Esophagus squamous epithelium (tissue), 5 donors: Measurements from ENCODE around the gene ATAD2B. TPM values are rescaled to one million over a fixed set of nuclear protein-coding genes. Genes with fewer than 3 reads are reported as not detected.
"Not testable (repeated sequence)": the region's sequence is repeated elsewhere in the genome, so short reads cannot be mapped to it uniquely, and the experiment has no call there.

Source experiments
- DNase-seq: peaks from one replicate; lab custom pipeline; 2025; lab: John Stamatoyannopoulos, UW
- H3K27ac ChIP-seq, 4 donors: fragments of 200-600 bp; sonication (generic); one replicate each; pipeline ENCODE4 v1.5.1; 2016 to 2019; ENCODE audit warnings: mild to moderate bottlenecking in 1 of 4
- H3K27me3 ChIP-seq, 4 donors: fragments of 200-600 bp; sonication (generic); 1 replicate in 3 of 4; 2 replicates in 1 of 4; pipeline versions ENCODE4 v1.5.1 to v1.6.0; 2017 to 2021; ENCODE audit warnings: antibody characterized with exemption in 1 of 4
- H3K36me3 ChIP-seq, 3 donors: fragments of 200-600 bp; sonication (generic); one replicate each; pipeline ENCODE4 v1.5.1; 2016 to 2019
- H3K4me1 ChIP-seq, 3 donors: fragments of 200-600 bp; sonication (generic); one replicate each; pipeline ENCODE4 v1.5.1; 2017 to 2019
- H3K4me3 ChIP-seq, 4 donors: fragments of 200-600 bp; sonication (generic); 1 replicate in 3 of 4; 2 replicates in 1 of 4; pipeline ENCODE4 v1.5.1; 2016 to 2019; ENCODE audit warnings: mild to moderate bottlenecking in 2 of 4, moderate library complexity in 1 of 4
- H3K9me3 ChIP-seq, 3 donors: fragments of 200-600 bp; sonication (generic); one replicate each; pipeline ENCODE4 v1.5.1; 2016 to 2019
- POLR2A ChIP-seq, 4 donors: fragments of 450-650 bp; IDR thresholded peaks; one replicate each; pipeline ENCODE4 v1.6.1; 2017; ENCODE audit warnings: antibody characterized with exemption in 4 of 4, mild to moderate bottlenecking in 4 of 4, moderate library complexity in 3 of 4
- WGBS, 2 donors: methylation state at CpG; one replicate each; pipeline ENCODE4 v1.1.5; 2018; 5-methylcytosine and 5-hydroxymethylcytosine counted together
- intact Hi-C: fragments of 100-400 bp; cut with DNase I; formaldehyde crosslinking; loops from one replicate; pipeline ENCODE4 v1.15.0; 2022
- total RNA-seq, 4 donors: library from RNA; depleted of rRNA; stranded (reverse); fragments of >200 nt; gene quantifications; one replicate each; pipeline ENCODE4 v1.1.0, GENCODE V29; 2016
- TF ChIP-seq, protein P1 (sequence below), 6 experiments: fragments of 450-650 bp in 4 of 6; fragments of 200-600 bp in 2 of 6; sonication (generic) in 2 of 6; IDR thresholded peaks; one replicate each; pipeline ENCODE4 v1.5.1; 2016 to 2019; ENCODE audit warnings: antibody characterized with exemption in 6 of 6, mild to moderate bottlenecking in 4 of 6, moderate library complexity in 4 of 6
- donor health status: DM: yes; HTN: yes; CAD: no.

ATAD2B gene
- total RNA-seq, 4 donors from 2014 or later: 7.4 to 29.2 (median 20.8) TPM

DNA sequence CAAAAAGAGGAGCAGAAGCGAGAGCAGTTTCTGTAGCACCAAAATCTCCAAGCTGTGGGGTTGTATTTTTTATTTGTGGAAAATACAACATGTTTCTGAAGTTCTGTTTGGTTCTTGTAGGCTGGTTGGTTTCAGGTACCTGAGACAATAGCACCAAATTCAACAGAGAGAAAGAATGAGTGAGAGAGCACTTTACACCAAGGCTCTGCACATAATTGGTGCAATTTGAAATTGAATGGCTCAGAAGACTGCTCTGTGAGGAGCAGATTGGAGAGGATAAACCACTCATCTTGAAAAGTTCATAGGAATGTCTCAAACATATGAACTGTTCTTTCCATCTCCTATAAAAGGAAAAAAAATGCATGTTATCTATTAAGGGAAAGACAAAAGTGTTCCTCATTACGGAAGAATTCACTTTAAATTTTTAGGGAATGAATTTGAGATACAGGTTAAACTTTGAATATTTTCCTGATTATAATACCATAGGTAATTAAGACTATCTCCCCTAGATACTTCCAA is 175.1 kb downstream of the ATAD2B start:
- no peak overlapping the region for H3K4me3 ChIP-seq

GRCh38 chr2:23746141-23746863 is 180.6 kb downstream of the ATAD2B start:
- H3K27ac ChIP-seq: peak overlapping the region in 2 of 4 donors; percentile 52 to 62
- no peak overlapping the region for H3K4me3 ChIP-seq
- WGBS, 2 donors: 75 to 81% methylated on average over 2 of the region's 2 CpGs
- intact Hi-C loops: no loop called here
- H3K4me1 ChIP-seq: peaks cover 4 to 22% (median 12%) of the 10 kb centered on the region in 3 donors
- H3K9me3 ChIP-seq: no peaks in the 10 kb centered on the region
- TF ChIP-seq POLR2A (IDR thresholded peaks at IDR 0.05): no peak
- TF ChIP-seq, protein P1, sequence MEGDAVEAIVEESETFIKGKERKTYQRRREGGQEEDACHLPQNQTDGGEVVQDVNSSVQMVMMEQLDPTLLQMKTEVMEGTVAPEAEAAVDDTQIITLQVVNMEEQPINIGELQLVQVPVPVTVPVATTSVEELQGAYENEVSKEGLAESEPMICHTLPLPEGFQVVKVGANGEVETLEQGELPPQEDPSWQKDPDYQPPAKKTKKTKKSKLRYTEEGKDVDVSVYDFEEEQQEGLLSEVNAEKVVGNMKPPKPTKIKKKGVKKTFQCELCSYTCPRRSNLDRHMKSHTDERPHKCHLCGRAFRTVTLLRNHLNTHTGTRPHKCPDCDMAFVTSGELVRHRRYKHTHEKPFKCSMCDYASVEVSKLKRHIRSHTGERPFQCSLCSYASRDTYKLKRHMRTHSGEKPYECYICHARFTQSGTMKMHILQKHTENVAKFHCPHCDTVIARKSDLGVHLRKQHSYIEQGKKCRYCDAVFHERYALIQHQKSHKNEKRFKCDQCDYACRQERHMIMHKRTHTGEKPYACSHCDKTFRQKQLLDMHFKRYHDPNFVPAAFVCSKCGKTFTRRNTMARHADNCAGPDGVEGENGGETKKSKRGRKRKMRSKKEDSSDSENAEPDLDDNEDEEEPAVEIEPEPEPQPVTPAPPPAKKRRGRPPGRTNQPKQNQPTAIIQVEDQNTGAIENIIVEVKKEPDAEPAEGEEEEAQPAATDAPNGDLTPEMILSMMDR (IDR thresholded peaks at IDR 0.05): no peak
- peaks cover 0 to 23% (median 0%) of the 10 kb centered on the region in 3 donors for H3K36me3 ChIP-seq
- DNase-seq: no peak
- H3K27me3 ChIP-seq: no peaks in the 10 kb centered on the region

More for the DNA sequence above, 175.1 kb downstream of the ATAD2B start:
- 97 to 98% methylated on average over 2 of the region's 2 CpGs for WGBS, 2 donors
- no peak for DNase-seq
- Histone ChIP-seq H3K4me1 (peaks cover 0 to 18% (median 5%) of the 10 kb centered on the region in 3 donors), H3K36me3 (peaks cover 0 to 50% (median 0%) of the 10 kb centered on the region in 3 donors), H3K27me3 (no peaks in the 10 kb centered on the region), H3K9me3 (no peaks in the 10 kb centered on the region), H3K27ac (no peak overlapping the region)
- no peak for TF ChIP-seq POLR2A (IDR thresholded peaks at IDR 0.05)
- TF ChIP-seq, protein P1 (IDR thresholded peaks at IDR 0.05): no peak
- intact Hi-C loops: no loop called here

DNA sequence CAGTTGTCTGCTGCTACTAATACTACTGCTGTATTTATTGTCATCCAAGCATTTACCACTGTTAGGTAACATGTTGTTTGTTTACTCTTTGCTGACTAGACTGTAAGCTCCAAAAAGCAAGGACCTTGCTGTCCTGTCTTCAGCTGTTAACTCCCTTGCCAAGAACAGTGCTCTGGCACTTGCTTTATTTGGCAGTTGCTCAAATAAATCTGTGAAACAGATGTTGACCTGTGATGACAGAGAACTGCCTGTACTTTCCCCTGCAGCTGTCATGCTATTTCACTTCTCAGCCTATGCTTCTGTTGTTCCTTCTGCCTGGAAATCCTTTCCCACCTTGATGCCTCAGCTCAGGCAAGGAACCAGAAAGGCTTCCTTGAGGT is 181.2 kb downstream of the ATAD2B start:
- Histone ChIP-seq H3K36me3 (peaks cover 0 to 17% (median 0%) of the 10 kb centered on the region in 3 donors), H3K4me1 (peaks cover 4 to 22% (median 12%) of the 10 kb centered on the region in 3 donors), H3K27me3 (no peaks in the 10 kb centered on the region), H3K27ac (peak overlapping the region in 2 of 4 donors; percentile 52 to 62), H3K9me3 (no peaks in the 10 kb centered on the region), H3K4me3 (no peak overlapping the region)
- no peak for DNase-seq
- intact Hi-C loops: no loop called here
- TF ChIP-seq, protein P1 (IDR thresholded peaks at IDR 0.05): no peak
- no peak for TF ChIP-seq POLR2A (IDR thresholded peaks at IDR 0.05)

GRCh38 chr2:23745068-23745725 is 181.7 kb downstream of the ATAD2B start:
- no peaks in the 10 kb centered on the region for H3K27me3 ChIP-seq
- intact Hi-C loops: no loop called here
- peaks cover 4 to 22% (median 12%) of the 10 kb centered on the region in 3 donors for H3K4me1 ChIP-seq
- DNase-seq: no peak
- no peak overlapping the region for H3K4me3 ChIP-seq
- H3K9me3 ChIP-seq: no peaks in the 10 kb centered on the region
- WGBS, 2 donors: 77 to 81% methylated on average over 7 to 8 of the region's 8 CpGs
- peaks cover 0 to 12% (median 0%) of the 10 kb centered on the region in 3 donors for H3K36me3 ChIP-seq
- H3K27ac ChIP-seq: peak overlapping the region in 2 of 4 donors; percentile 24 to 48
- TF ChIP-seq, protein P1 (IDR thresholded peaks at IDR 0.05): no peak
- no peak for TF ChIP-seq POLR2A (IDR thresholded peaks at IDR 0.05)

GRCh38 chr2:23736783-23737182 is 190.1 kb downstream of the ATAD2B start:
- WGBS, 2 donors: 100% methylated on average over 3 of the region's 9 CpGs; no CpG with 5 or more reads in 1 of the 2 donors
- H3K27ac ChIP-seq, DNase-seq: not testable (repeated sequence)

More at GRCh38 chr2:23736783-23737182, 190.1 kb downstream of the ATAD2B start:
- H3K27me3 ChIP-seq, intact Hi-C loops, H3K4me3 ChIP-seq, H3K4me1 ChIP-seq, H3K9me3 ChIP-seq: not testable (repeated sequence)
- peaks cover 0 to 27% (median 0%) of the 10 kb centered on the region in 3 donors for H3K36me3 ChIP-seq
